ENCODE data around the gene DVL1.

DVL1 gene

DNA sequence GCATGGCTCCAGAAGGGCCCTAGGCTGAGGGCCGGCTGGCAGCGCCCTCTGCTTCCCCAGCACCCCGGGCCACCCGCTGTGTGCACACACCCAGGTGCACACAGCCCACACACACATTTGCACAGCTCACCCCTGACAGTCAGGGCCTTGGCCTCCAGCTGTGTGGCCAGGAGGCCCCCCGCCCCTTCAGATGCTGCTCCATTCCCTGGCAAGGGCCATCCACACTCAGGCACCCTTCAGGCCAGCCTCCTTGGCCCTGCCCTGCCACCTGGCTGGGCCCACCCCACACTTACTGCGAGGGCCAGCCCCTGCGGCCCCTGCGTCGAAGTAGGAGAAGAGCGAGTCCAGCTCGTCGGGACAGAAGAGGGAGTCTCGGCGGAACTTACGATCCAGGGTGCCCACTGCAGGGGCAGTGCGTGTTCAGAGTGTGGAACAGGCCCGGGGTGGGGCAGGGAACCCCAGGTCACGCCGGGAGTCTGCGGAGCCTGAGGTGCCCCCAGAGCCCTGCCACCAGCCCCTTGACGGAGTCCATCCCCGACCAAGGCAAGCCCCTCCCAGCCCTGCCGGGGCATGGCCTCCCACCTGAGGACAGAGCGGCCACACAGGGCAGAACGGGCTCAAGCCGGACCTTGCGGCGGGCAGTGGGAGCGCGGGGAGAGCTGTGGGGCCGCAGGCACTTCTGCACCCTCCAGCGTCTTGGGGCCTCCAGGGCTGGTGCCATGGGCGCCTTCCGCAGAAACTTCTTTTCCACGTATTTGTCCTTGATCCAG, 53.9 kb downstream of the DVL1 start:
- no peak for DNase-seq

DNA sequence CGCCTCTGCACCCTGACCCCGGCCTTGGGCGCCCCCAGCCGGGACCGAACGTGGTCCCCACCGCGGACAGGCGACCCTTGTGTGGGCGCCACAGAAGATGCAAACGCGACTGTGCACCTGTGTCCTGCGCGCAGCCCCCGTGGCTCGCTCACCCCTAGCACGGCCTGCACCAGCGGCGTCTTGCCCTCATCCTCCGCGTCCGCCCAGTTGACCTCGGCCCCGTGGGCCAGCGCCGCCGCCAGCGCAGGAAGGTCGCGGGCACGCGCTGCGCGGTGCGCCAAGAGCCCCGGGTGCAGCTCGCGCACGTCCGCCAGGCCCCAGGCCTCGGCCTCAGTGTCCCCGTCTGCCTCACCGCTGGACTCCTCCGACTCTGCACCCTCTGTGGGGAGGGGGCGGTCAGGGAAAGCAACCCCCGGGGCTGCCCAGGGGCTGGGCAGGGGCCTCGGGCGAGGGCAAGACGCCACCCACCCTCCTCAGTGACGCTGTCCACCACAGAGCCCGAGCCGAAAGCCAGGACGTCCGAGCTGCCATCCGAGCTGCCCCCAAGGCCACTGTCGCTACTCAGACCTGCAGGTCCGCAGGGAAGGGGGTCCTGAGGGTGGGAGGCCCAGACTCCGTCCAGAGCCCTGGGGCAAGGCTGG, 54.8 kb downstream of the DVL1 start:
- DNase-seq, result no peak

DNA sequence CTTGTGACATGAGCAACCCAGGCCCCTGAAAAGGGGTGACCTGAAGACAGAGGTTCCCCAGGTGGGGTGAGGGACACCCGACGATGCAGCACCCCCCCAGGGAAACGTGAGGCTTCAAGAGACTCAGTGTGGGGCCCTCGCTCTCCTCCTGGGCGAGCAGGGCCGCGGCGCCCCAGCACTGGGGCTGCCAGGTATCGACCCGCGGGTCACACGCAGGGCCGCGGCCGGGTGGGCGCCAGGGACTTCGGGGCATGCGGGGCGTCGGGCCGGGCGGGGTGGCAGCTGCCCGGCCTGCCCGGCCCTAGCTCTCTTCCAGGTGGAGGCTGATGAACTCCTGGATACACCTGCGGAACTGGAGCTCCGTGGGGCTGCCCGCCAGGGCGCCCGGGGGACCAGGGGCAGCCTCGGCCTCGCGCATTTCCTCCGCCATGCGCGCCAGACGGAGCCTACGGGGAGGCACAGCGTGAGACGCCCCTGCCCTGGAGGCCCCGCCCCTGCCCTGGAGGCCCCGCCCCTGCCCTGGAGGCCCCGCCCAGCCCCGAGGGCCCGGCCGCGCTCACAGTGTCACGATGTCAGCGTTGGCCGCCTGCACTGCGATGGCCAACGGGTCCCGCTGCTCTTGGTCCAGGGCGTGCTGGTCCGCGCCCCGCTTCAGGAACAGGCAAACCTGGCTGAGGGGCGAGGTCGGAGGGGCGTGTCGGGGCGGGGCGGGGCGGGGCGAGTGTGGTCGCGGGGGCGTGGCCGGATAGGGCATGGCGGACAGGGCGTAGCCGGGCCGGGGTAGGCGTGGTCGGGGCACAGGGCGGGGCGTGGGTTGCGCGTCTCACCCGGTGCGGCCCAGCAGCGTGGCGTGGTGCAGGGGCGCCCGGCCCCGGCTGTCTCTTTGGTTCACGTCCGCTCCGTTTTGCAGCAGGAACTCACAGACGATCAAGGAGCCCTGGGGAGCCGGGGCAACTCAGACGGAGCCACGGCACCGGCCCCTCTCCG, 55.7 kb downstream of the DVL1 start:
- no peak for DNase-seq

DNA sequence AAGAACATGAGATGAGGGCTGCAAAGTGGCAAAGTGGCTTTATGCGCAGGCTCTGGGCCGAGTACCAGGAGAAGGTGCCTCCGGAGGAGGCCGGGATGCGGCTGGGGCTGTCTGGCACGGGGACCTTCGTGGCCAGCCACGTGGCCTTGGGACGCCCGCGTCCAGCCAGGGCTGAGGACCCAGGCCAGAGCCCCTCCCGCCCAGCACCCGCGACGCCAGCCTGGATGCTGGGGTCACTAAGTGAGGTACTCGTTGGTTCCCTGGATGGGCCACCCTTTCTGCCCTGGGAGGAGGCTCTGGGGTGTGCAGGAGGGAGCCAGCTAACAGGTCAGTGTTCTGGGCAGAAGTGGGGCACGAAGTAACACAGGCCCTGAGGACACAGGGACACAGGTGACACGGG, 56.4 kb downstream of the DVL1 start:
- no peak for DNase-seq

DNA sequence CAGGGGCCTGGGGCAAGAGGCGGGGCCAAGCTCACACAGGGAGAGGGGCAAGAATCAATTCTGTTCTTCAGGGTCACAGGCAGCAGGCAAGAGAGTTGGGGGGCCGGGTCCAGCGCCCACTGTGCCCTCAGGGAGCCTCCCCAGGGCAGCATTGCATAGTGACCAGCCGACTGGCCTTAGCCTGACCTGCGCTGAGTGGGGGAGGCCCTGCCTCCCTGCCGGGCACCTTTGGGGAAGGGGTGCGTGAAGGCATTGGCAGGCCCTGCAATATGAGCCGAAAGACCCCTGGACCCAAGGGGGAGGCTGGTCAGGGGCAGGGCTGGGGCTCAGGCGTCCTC, 56.8 kb downstream of the DVL1 start:
- DNase-seq, result no peak

DNA sequence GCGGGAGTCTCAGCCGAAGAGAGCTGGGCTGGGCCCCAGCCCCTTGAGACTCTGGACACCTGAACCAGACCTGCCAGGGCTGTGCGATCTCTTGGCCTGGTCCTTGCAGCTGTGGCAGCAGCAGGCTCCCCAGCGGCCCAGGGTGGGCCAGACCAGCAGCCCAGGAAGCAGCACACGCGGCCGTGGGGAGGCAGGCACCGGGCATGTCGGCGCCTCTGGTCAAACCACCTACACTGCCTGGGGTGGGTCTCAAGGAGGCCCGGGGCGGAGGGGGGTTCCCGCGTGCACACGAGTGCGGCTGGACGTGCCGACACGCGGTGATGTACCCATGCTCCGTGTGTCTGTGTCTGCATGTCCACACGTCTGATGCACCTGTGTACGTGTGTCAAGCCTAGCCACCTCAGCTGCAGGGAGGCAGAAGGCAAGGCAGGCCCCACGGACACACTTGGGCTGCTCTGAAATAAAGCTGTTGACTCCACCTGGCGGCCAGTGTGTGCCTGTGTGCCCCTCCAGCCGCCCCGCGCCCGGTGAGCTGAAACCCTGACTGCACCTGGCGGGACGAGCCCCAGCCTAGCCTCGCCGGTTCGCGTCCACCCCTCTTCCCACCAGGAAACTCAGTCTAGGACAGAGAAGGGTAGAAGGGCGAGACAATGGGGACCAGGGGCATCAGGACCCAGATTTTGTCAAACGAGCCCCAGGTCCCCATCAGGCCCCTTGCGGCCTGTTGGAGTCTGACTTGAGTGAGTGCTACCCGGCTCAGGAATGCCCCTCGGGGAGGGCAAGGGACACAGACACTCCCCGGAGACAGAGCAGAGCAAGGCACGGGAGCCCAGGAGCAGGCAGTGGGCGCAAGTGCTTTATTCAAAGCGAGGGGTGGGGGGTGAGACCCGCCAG, 57.4 kb downstream of the DVL1 start:
- peak in 4 of 5 experiments; percentile 45 to 75 (median 51) for DNase-seq

DNA sequence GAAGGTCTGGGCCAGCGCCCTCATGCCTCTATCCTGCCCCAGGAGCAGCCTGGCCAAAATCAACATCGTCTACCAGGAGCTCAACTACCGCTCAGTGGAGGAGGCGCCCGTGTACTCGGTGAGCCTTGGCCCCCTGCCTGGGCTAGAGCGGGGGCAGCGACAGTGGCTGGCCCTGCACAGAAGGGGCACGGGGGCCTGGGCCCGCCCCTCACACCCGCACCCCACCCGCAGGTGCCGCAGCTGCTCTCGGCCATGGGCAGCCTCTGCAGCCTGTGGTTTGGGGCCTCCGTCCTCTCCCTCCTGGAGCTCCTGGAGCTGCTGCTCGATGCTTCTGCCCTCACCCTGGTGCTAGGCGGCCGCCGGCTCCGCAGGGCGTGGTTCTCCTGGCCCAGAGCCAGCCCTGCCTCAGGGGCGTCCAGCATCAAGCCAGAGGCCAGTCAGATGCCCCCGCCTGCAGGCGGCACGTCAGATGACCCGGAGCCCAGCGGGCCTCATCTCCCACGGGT, 58.1 kb downstream of the DVL1 start:
- no peak for DNase-seq

DNA sequence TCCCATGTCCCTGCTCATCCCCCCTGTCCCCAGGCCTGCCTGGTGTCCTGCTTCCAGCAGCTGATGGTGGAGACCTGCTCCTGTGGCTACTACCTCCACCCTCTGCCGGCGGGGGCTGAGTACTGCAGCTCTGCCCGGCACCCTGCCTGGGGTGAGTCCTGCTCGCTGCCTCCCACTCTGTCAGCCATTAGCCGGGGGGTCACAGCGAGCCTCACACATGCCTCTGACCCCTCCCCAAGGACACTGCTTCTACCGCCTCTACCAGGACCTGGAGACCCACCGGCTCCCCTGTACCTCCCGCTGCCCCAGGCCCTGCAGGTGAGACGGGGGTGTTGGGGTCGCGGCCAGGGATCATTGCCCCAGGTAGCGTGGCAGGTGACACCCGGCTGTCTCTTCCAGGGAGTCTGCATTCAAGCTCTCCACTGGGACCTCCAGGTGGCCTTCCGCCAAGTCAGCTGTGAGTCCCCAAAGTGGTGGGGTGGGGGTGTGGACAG, 58.9 kb downstream of the DVL1 start:
- DNase-seq, result peak; percentile 30 to 57 (median 44)

DNA sequence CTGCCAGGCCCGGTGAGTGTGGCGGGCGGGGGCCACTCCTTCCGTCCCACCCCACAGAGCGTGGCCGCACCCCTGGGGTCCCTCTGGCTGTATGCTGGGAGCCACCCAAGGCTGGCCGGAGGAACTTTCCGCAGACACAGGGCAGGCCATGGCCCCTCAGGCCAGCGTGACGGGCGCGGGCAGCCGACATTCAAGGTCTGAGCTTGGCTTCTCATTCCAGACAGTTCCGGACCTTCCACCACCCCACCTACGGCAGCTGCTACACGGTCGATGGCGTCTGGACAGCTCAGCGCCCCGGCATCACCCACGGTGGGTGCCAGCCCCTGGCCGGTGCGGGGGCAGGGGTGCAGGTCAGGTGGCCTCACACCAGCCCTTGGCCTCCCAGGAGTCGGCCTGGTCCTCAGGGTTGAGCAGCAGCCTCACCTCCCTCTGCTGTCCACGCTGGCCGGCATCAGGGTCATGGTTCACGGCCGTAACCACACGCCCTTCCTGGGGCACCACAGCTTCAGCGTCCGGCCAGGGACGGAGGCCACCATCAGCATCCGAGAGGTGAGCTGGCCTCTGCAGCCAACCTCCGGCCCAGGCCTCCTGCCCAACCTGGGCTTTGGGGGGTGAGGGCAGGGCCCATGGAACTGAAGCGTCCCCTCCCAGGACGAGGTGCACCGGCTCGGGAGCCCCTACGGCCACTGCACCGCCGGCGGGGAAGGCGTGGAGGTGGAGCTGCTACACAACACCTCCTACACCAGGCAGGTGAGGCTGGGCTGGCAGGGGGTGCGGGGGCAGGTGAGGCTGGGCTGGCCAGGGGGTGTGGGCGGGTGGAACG, 61.7 kb downstream of the DVL1 start:
- DNase-seq, result no peak

DNA sequence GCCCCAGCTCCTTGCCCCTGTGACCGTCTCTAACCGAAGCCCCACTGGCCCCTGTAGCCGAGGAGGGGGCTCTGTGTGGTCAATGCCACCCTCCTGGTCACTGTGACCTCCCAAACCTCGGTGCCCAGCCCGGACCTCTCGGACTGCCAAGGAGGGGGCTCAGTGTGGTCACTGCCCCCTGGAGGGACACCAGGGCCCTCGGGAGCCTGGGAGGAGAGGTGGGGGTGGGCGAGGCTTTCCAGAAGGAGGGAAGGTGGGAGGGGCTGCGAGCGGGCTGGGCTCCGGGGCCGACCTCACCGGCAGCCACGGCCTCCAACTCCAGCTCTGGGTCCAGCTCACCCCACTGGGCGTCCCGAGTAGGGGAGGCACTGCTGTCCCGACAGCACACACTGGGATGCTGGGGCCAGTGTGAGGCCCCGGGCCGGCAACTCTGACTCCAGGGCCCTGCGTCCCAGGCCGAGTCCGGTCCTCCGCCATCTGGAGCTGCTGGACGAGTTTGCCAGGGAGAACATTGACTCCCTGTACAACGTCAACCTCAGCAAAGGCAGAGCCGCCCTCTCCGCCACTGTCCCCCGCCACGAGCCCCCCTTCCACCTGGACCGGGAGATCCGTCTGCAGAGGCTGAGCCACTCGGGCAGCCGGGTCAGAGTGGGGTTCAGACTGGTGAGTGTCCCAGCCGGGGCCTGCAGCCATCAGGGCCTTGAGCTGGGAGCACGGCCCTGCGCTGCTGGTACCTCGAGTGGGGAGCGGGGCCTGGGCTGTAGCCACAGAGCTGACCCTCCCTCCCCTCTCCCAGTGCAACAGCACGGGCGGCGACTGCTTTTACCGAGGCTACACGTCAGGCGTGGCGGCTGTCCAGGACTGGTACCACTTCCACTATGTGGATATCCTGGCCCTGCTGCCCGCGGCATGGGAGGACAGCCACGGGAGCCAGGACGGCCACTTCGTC, 62.6 kb downstream of the DVL1 start:
- peak in 1 of 5 experiments; percentile 2 for DNase-seq

DNA sequence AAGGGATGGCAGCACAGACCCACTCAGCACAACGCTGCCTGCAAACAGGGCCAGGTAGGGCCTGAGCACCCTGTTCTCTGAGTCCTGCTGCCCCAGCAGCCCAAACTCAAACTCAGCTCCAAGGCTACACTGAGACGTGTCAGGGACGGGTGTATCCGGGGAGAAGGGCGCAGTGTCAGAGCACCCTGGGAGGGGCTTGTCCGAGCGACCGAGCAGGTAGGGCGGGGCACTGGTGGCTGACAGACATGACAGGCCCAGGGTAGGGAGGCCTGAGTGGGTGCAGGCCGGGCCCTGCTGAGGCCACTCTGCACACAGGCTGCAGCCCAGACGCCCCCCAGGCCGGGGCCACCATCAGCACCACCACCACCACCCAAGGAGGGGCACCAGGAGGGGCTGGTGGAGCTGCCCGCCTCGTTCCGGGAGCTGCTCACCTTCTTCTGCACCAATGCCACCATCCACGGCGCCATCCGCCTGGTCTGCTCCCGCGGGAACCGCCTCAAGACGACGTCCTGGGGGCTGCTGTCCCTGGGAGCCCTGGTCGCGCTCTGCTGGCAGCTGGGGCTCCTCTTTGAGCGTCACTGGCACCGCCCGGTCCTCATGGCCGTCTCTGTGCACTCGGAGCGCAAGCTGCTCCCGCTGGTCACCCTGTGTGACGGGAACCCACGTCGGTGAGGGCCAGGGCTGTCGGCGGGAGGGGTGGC, 63.5 kb downstream of the DVL1 start:
- peak in 1 of 5 experiments; percentile 3 for DNase-seq
